H9 (cell line): ENCODE data around the gene KLHDC3. TPM values are rescaled to one million over a fixed set of nuclear protein-coding genes. Genes with fewer than 3 reads are reported as not detected.

Experiments
- DNase-seq: peaks from one replicate; pipeline ENCODE4 v3.0.0-alpha.2; 2017
- H2AFZ ChIP-seq: one replicate; pipeline ENCODE4 v1.6.1; 2013; ENCODE audit warnings: mild to moderate bottlenecking, low read length, control low read depth, moderate library complexity
- H2AK5ac ChIP-seq: 2 replicates; pipeline ENCODE4 v1.6.1; 2013; ENCODE audit warnings: low read length, control low read depth, mixed read lengths; ENCODE audit not compliant: insufficient read length
- H2BK120ac ChIP-seq: one replicate; pipeline ENCODE4 v1.6.1; 2013; ENCODE audit warnings: low read depth, mild to moderate bottlenecking, low read length, control low read depth, inconsistent platforms; ENCODE audit not compliant: poor library complexity, severe bottlenecking
- H2BK12ac ChIP-seq: 2 replicates; pipeline ENCODE4 v1.6.1; 2013; ENCODE audit warnings: low read length, control low read depth, mixed read lengths, low read depth; ENCODE audit not compliant: insufficient read length
- H2BK15ac ChIP-seq: 2 replicates; pipeline ENCODE4 v1.6.1; 2013; ENCODE audit warnings: low read depth, low read length, control low read depth
- H2BK20ac ChIP-seq: one replicate; pipeline ENCODE4 v1.6.1; 2013; ENCODE audit warnings: low read depth, mild to moderate bottlenecking, low read length, control low read depth, inconsistent platforms; ENCODE audit not compliant: poor library complexity, severe bottlenecking
- H2BK5ac ChIP-seq: 2 replicates; pipeline ENCODE4 v1.6.1; 2013; ENCODE audit warnings: low read length, control low read depth, mixed read lengths; ENCODE audit not compliant: insufficient read length
- H3K14ac ChIP-seq: 2 replicates; pipeline ENCODE4 v1.6.1; 2013; ENCODE audit warnings: low read length, control low read depth; ENCODE audit not compliant: insufficient read depth
- H3K18ac ChIP-seq: 2 replicates; pipeline ENCODE4 v1.6.1; 2013; ENCODE audit warnings: low read depth, mild to moderate bottlenecking, mixed read lengths, low read length, control low read depth; ENCODE audit not compliant: insufficient read length
- H3K23ac ChIP-seq: 2 replicates; pipeline ENCODE4 v1.6.1; 2013; ENCODE audit warnings: low read length, control low read depth, mixed read lengths, low read depth; ENCODE audit not compliant: insufficient read length
- H3K23me2 ChIP-seq: 2 replicates; pipeline ENCODE4 v1.6.1; 2013; ENCODE audit warnings: low read depth, mild to moderate bottlenecking, mixed read lengths, low read length, control low read depth; ENCODE audit not compliant: insufficient read length, poor library complexity, severe bottlenecking
- H3K27ac ChIP-seq: 2 replicates; pipeline ENCODE4 v1.5.1; 2013; ENCODE audit warnings: low read length, control low read depth, mixed read lengths, low read depth; ENCODE audit not compliant: insufficient read length
- H3K27me3 ChIP-seq: 2 replicates; pipeline ENCODE4 v1.6.1; 2013; ENCODE audit warnings: low read length, control low read depth, inconsistent platforms; ENCODE audit not compliant: insufficient read depth
- H3K4ac ChIP-seq: 2 replicates; pipeline ENCODE4 v1.6.1; 2013; ENCODE audit warnings: low read depth, mild to moderate bottlenecking, control low read depth, inconsistent platforms, low read length, moderate library complexity
- H3K4me1 ChIP-seq: 2 replicates; pipeline ENCODE4 v1.6.1; 2013; ENCODE audit warnings: low read length, control low read depth, inconsistent platforms; ENCODE audit not compliant: insufficient read depth
- H3K4me2 ChIP-seq: 2 replicates; pipeline ENCODE4 v1.6.1; 2013; ENCODE audit warnings: low read length, control low read depth, mixed read lengths; ENCODE audit not compliant: insufficient read length, insufficient read depth
- H3K56ac ChIP-seq: 2 replicates; pipeline ENCODE4 v1.6.1; 2013; ENCODE audit warnings: low read depth, mild to moderate bottlenecking, mixed read lengths, low read length, control low read depth; ENCODE audit not compliant: insufficient read length
- H3K79me1 ChIP-seq: 2 replicates; pipeline ENCODE4 v1.6.1; 2013; ENCODE audit warnings: low read depth, mild to moderate bottlenecking, moderate library complexity, low read length, control low read depth, inconsistent platforms; ENCODE audit not compliant: insufficient read depth, poor library complexity, severe bottlenecking
- H3K79me2 ChIP-seq: 2 replicates; pipeline ENCODE4 v1.6.1; 2013; ENCODE audit warnings: low read length, control low read depth, inconsistent platforms; ENCODE audit not compliant: insufficient read depth
- H3K9ac ChIP-seq: 2 replicates; pipeline ENCODE4 v1.6.1; 2013; ENCODE audit warnings: low read length, control low read depth, mixed read lengths; ENCODE audit not compliant: insufficient read length; ENCODE audit errors: extremely low read depth
- H3K9me3 ChIP-seq: one replicate; pipeline ENCODE4 v1.6.1; 2013; ENCODE audit warnings: low read depth, low read length, inconsistent platforms; ENCODE audit not compliant: control insufficient read depth
- H3T11ph ChIP-seq: one replicate; pipeline ENCODE4 v1.6.1; 2013; ENCODE audit warnings: mild to moderate bottlenecking, low read length, control low read depth, inconsistent platforms
- H4K20me1 ChIP-seq: one replicate; pipeline ENCODE4 v1.6.1; 2013; ENCODE audit not compliant: control insufficient read depth, insufficient read length, insufficient read depth
- H4K5ac ChIP-seq: 2 replicates; pipeline ENCODE4 v1.6.1; 2013; ENCODE audit warnings: low read depth, mild to moderate bottlenecking, mixed read lengths, low read length, control low read depth; ENCODE audit not compliant: insufficient read length
- H4K8ac ChIP-seq: replicated peaks from 2 replicates; pipeline ENCODE4 v1.6.1; 2013; ENCODE audit warnings: low read length, control low read depth, mixed read lengths, low read depth; ENCODE audit not compliant: insufficient read length
- H4K91ac ChIP-seq: 2 replicates; pipeline ENCODE4 v1.6.1; 2013; ENCODE audit warnings: low read depth, mild to moderate bottlenecking, moderate library complexity, mixed read lengths, low read length, control low read depth; ENCODE audit not compliant: insufficient read length
- H3K27ac Mint-ChIP-seq, 3 experiments: 2 replicates in 2 of 3; 3 replicates in 1 of 3; pipeline ENCODE4 v1.8.0; 2020 to 2021; ENCODE audit warnings: mixed read lengths in 3 of 3, mild to moderate bottlenecking in 1 of 3, moderate library complexity in 1 of 3
- H3K27me3 Mint-ChIP-seq: 2 replicates; pipeline ENCODE4 v1.8.0; 2021; ENCODE audit warnings: low read depth, mild to moderate bottlenecking, moderate library complexity, mixed read lengths
- H3K36me3 Mint-ChIP-seq, 3 experiments: 2 replicates in 2 of 3; 3 replicates in 1 of 3; pipeline ENCODE4 v1.8.0; 2020 to 2021; ENCODE audit warnings: low read depth in 3 of 3, mixed read lengths in 3 of 3; ENCODE audit not compliant: insufficient read depth in 1 of 3
- H3K4me1 Mint-ChIP-seq, 2 experiments: 2 replicates each; pipeline ENCODE4 v1.8.0; 2020; ENCODE audit warnings: mixed read lengths in 2 of 2
- H3K4me3 Mint-ChIP-seq, 2 experiments: 2 replicates in 1 of 2; 3 replicates in 1 of 2; pipeline ENCODE4 v1.8.0; 2020 to 2021; ENCODE audit warnings: mild to moderate bottlenecking in 2 of 2, mixed read lengths in 2 of 2, moderate library complexity in 1 of 2
- H3K9me3 Mint-ChIP-seq, 2 experiments: 2 replicates in 1 of 2; 3 replicates in 1 of 2; pipeline ENCODE4 v1.8.0; 2020; ENCODE audit warnings: mild to moderate bottlenecking in 2 of 2, mixed read lengths in 2 of 2, moderate library complexity in 1 of 2
- whole genome bisulfite sequencing: extraction: QIAGEN DNeasy Blood & Tissue Kit; methylation state at CpG from one replicate; pipeline ENCODE4 v1.1.7; 2013; ENCODE audit warnings: missing lambda C conversion rate, low lambda C conversion rate, mixed read lengths; ENCODE audit not compliant: insufficient read length; ENCODE audit errors: extremely low coverage; 5-methylcytosine and 5-hydroxymethylcytosine counted together
- total RNA-seq: library from RNA; stranded (reverse); gene quantifications from 2 replicates; pipeline ENCODE4 v1.2.1, GENCODE V29; 2021
- TF ChIP-seq, protein P1 (sequence below): fragments of 200-600 bp; sonication (generic); conservative IDR thresholded peaks from 3 replicates; pipeline ENCODE4 v1.8.0; 2021; ENCODE audit warnings: antibody characterized with exemption, mild to moderate bottlenecking

The KLHDC3 gene
- total RNA-seq, 1 experiment from 2014 or later: 146 TPM

DNA sequence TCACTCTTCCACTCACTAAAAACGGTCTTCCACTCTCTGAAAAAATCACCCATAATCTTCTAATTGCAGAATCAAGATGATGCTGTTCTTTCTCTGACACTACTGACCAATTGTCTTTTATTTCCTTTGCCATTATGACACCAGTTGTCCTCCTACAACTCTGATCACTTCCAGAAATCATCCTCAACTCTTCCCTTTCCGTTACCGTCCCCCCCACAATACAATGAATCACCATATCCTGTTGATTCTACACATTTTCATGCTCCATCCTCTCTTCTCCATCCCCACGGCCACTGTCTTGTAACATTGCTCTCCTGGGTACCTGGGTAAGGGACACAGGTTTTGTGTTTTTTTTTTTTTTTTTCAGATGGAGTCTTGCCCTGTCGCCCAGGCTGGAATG is 32.2 kb upstream of the KLHDC3 start:
- Histone ChIP-seq H3K4ac (no peak overlapping the region), H3K23ac (no peak overlapping the region), H2BK15ac (no peak overlapping the region), H4K91ac (no peak overlapping the region), H4K20me1 (no peaks in the 10 kb centered on the region), H3K79me2 (no peaks in the 10 kb centered on the region; the same call in 1 of the 2 replicates), H3K56ac (no peak overlapping the region), H3K27me3 (no peaks in the 10 kb centered on the region), H4K8ac (no peak overlapping the region), H2AK5ac (no peak overlapping the region), H3K9ac (no peak overlapping the region), H3T11ph (no peak overlapping the region), H2AFZ (no peak overlapping the region), H3K23me2 (peaks cover 16% of the 10 kb centered on the region), H2BK5ac (no peak overlapping the region), H4K5ac (no peak overlapping the region), H2BK20ac (no peak overlapping the region), H2BK120ac (no peak overlapping the region), H2BK12ac (no peak overlapping the region), H3K4me1 (no peaks in the 10 kb centered on the region; the same call in 1 of the 2 replicates), H3K4me2 (no peak overlapping the region), H3K9me3 (no peaks in the 10 kb centered on the region), H3K14ac (no peak overlapping the region), H3K79me1 (peaks cover 4% of the 10 kb centered on the region), H3K27ac (no peak overlapping the region), H3K18ac (no peak overlapping the region)
- no peak overlapping the region for H3K27ac Mint-ChIP-seq
- no peaks in the 10 kb centered on the region for H3K9me3 Mint-ChIP-seq
- H3K4me3 Mint-ChIP-seq: no peak overlapping the region; a peak in 1 of 5 replicates
- DNase-seq: no peak
- peaks cover 25 to 37% of the 10 kb centered on the region in 2 experiments for H3K4me1 Mint-ChIP-seq
- 100% methylated on average over 2 of the region's 5 CpGs for WGBS
- H3K36me3 Mint-ChIP-seq: peaks cover 1 to 7% (median 1%) of the 10 kb centered on the region in 3 experiments; a peak in 3 of 7 replicates
- TF ChIP-seq, protein P1, sequence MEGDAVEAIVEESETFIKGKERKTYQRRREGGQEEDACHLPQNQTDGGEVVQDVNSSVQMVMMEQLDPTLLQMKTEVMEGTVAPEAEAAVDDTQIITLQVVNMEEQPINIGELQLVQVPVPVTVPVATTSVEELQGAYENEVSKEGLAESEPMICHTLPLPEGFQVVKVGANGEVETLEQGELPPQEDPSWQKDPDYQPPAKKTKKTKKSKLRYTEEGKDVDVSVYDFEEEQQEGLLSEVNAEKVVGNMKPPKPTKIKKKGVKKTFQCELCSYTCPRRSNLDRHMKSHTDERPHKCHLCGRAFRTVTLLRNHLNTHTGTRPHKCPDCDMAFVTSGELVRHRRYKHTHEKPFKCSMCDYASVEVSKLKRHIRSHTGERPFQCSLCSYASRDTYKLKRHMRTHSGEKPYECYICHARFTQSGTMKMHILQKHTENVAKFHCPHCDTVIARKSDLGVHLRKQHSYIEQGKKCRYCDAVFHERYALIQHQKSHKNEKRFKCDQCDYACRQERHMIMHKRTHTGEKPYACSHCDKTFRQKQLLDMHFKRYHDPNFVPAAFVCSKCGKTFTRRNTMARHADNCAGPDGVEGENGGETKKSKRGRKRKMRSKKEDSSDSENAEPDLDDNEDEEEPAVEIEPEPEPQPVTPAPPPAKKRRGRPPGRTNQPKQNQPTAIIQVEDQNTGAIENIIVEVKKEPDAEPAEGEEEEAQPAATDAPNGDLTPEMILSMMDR: no peak
- H3K27me3 Mint-ChIP-seq: no peaks in the 10 kb centered on the region
